Measurements from ENCODE around the gene TRIM44.

GRCh38 chr11:35740061-35740799, 77.7 kb downstream of the TRIM44 start:
- no peak for TF ChIP-seq EP300 (IDR thresholded peaks at IDR 0.05)
- no peak for TF ChIP-seq CTCF (IDR thresholded peaks at IDR 0.05)
- TF ChIP-seq POLR2AphosphoS5 (IDR thresholded peaks at IDR 0.05), result no peak
